ENCODE results near the gene UMAD1.

UMAD1 gene

DNA sequence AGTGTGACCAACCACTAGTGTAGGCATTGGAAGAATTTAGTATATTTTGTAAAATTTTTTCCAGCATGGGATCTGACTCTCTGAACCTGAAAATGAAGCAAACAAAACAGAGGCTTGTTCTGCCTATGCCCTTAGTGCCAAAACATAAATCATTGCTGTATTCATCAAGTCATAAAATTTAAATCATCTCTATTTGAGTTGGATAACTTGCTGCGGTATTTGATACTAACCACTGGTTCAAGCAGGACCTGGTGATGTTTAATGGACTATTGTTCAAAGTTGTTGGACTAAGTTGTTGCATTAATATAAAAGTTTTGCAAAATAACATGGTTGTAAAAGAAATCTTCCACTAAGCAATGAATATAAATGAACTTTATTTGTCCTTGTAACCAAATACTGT is 97.6 kb downstream of the UMAD1 start:
- Histone ChIP-seq H3K27me3 (ENCODE audit: insufficient read depth, low read length, poor library complexity, severe bottlenecking) (no peaks in the 10 kb centered on the region), H4K20me1 (ENCODE audit: insufficient read depth, low read length, poor library complexity, severe bottlenecking) (no peaks in the 10 kb centered on the region), H3F3A (ENCODE audit: low read depth) (no peaks in the 10 kb centered on the region), H3K36me3 (ENCODE audit: insufficient read depth, low read length) (no peaks in the 10 kb centered on the region), H3K4me3 (ENCODE audit: low read length, poor library complexity, severe bottlenecking) (no peak overlapping the region), H3K4me1 (ENCODE audit: insufficient read depth, low read length, poor library complexity, severe bottlenecking) (peaks cover 25% of the 10 kb centered on the region), H3K79me2 (ENCODE audit: insufficient read depth, low read length) (no peaks in the 10 kb centered on the region), H3K9ac (ENCODE audit: low read depth, low read length, poor library complexity, severe bottlenecking) (no peak overlapping the region), H3K9me3 (ENCODE audit: insufficient read depth, low read depth, low read length) (no peaks in the 10 kb centered on the region), H2AFZ (ENCODE audit: low read length) (no peak overlapping the region), H3K4me2 (ENCODE audit: low read depth, low read length, poor library complexity, severe bottlenecking) (no peak overlapping the region), H3K9me2 (replicated peaks; ENCODE audit: low read depth, low read length) (no peaks in the 10 kb centered on the region)
- TF ChIP-seq, protein P1, sequence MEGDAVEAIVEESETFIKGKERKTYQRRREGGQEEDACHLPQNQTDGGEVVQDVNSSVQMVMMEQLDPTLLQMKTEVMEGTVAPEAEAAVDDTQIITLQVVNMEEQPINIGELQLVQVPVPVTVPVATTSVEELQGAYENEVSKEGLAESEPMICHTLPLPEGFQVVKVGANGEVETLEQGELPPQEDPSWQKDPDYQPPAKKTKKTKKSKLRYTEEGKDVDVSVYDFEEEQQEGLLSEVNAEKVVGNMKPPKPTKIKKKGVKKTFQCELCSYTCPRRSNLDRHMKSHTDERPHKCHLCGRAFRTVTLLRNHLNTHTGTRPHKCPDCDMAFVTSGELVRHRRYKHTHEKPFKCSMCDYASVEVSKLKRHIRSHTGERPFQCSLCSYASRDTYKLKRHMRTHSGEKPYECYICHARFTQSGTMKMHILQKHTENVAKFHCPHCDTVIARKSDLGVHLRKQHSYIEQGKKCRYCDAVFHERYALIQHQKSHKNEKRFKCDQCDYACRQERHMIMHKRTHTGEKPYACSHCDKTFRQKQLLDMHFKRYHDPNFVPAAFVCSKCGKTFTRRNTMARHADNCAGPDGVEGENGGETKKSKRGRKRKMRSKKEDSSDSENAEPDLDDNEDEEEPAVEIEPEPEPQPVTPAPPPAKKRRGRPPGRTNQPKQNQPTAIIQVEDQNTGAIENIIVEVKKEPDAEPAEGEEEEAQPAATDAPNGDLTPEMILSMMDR (conservative IDR thresholded peaks at IDR 0.05; ENCODE audit: low read length): no peak
- TF ChIP-seq EZH2phosphoT487 (IDR thresholded peaks at IDR 0.05; ENCODE audit: borderline replicate concordance): no peak

DNA sequence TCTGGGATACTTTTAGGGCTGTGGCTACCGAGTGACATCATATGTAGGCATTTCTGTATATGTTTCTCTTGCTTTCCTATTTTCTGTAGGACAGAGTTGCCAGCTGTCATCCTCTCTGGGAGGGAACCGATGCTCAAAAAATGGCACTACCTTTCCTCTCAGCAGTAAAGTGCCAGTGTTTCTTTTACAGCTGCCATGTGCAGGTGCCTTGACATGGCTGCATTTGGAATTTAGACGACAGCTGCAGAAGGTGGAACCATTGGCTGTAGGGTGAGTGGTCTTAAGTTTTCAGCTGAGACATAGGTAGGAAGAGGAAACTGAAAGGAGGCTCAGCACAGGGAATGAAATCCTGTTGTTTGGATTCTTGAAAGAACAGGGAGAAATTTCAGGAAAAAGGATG is 98.1 kb downstream of the UMAD1 start:
- Histone ChIP-seq H3K9ac (ENCODE audit: low read depth, low read length, poor library complexity, severe bottlenecking) (no peak overlapping the region), H3K79me2 (ENCODE audit: insufficient read depth, low read length) (no peaks in the 10 kb centered on the region), H3K9me2 (replicated peaks; ENCODE audit: low read depth, low read length) (no peaks in the 10 kb centered on the region), H3F3A (ENCODE audit: low read depth) (no peaks in the 10 kb centered on the region), H3K4me3 (ENCODE audit: low read length, poor library complexity, severe bottlenecking) (no peak overlapping the region), H3K4me1 (ENCODE audit: insufficient read depth, low read length, poor library complexity, severe bottlenecking) (peaks cover 23% of the 10 kb centered on the region), H3K27me3 (ENCODE audit: insufficient read depth, low read length, poor library complexity, severe bottlenecking) (no peaks in the 10 kb centered on the region), H3K36me3 (ENCODE audit: insufficient read depth, low read length) (no peaks in the 10 kb centered on the region), H2AFZ (ENCODE audit: low read length) (no peak overlapping the region), H3K9me3 (ENCODE audit: insufficient read depth, low read depth, low read length) (no peaks in the 10 kb centered on the region), H4K20me1 (ENCODE audit: insufficient read depth, low read length, poor library complexity, severe bottlenecking) (no peaks in the 10 kb centered on the region), H3K4me2 (ENCODE audit: low read depth, low read length, poor library complexity, severe bottlenecking) (no peak overlapping the region)
- no peak for TF ChIP-seq EZH2phosphoT487 (IDR thresholded peaks at IDR 0.05; ENCODE audit: borderline replicate concordance)
- TF ChIP-seq, protein P1 (conservative IDR thresholded peaks at IDR 0.05; ENCODE audit: low read length): no peak

DNA sequence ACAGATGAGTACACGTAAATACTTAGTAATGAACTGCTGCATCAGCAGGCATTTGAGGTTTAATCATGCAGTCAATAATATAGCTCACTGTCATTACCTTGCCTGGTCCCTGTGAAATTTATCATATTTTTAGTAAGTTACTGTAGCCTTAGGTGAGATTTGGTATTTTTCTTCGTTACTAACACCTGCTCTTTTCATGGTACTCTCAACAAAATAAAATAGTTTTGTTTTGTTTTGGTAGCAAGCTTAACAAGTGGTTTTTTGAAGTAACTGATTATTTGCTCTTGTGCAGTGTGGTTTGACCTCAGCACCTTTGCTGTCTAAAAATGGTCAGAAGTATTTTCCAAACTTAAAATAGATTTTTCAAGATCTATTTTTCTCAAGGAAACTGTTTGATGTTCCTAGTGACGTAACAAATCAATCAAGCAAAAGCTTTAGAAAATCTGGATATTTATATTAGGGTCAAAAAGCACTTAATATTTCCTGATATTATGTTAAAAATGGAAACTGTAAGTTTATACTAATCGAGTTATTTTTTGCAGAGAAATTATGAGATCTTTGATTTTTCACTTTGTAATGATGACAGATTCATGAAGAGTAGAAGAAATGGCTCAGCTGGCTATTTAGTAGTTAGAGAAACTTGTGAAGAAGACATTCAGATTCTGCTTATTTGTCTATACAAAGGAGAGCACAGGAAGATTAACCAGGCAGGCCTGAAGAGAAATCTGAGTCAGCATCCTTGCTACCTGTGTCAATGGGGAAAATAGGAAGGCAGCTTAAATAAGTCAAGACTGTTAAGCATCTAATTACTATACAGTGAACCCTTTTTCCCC is 98.9 kb downstream of the UMAD1 start:
- no peak overlapping the region for H3K4me2 ChIP-seq (ENCODE audit: low read depth, low read length, poor library complexity, severe bottlenecking)
- H3K27me3 ChIP-seq (ENCODE audit: insufficient read depth, low read length, poor library complexity, severe bottlenecking): no peaks in the 10 kb centered on the region
- H3K36me3 ChIP-seq (ENCODE audit: insufficient read depth, low read length): no peaks in the 10 kb centered on the region
- H3K9ac ChIP-seq (ENCODE audit: low read depth, low read length, poor library complexity, severe bottlenecking): no peak overlapping the region
- no peaks in the 10 kb centered on the region for H3K79me2 ChIP-seq (ENCODE audit: insufficient read depth, low read length)
- H3K4me1 ChIP-seq (ENCODE audit: insufficient read depth, low read length, poor library complexity, severe bottlenecking): peaks cover 23% of the 10 kb centered on the region
- no peaks in the 10 kb centered on the region for H3K9me3 ChIP-seq (ENCODE audit: insufficient read depth, low read depth, low read length)
- no peak overlapping the region for H3K4me3 ChIP-seq (ENCODE audit: low read length, poor library complexity, severe bottlenecking)
- TF ChIP-seq, protein P1 (conservative IDR thresholded peaks at IDR 0.05; ENCODE audit: low read length): no peak
- no peak for TF ChIP-seq EZH2phosphoT487 (IDR thresholded peaks at IDR 0.05; ENCODE audit: borderline replicate concordance)
- H2AFZ ChIP-seq (ENCODE audit: low read length): no peak overlapping the region
- no peaks in the 10 kb centered on the region for H3F3A ChIP-seq (ENCODE audit: low read depth)
- no peaks in the 10 kb centered on the region for H4K20me1 ChIP-seq (ENCODE audit: insufficient read depth, low read length, poor library complexity, severe bottlenecking)
- H3K9me2 ChIP-seq (replicated peaks; ENCODE audit: low read depth, low read length): no peaks in the 10 kb centered on the region
